HG02678 (cell line): ENCODE measurements around the gene MCOLN2.
A peak's percentile ranks its signal among the peaks of the same experiment; 100 is the strongest.
"Not testable (repeated sequence)": the region's sequence is repeated elsewhere in the genome, so short reads cannot be mapped to it uniquely, and the experiment has no call there.

Experiments
- ATAC-seq: cut with Tn5 transposase; IDR thresholded peaks from one replicate; pipeline ENCODE4 v1.9.1; 2021; ENCODE audit warnings: mild to moderate bottlenecking, moderate library complexity; ENCODE audit not compliant: unreplicated experiment

MCOLN2 gene

DNA sequence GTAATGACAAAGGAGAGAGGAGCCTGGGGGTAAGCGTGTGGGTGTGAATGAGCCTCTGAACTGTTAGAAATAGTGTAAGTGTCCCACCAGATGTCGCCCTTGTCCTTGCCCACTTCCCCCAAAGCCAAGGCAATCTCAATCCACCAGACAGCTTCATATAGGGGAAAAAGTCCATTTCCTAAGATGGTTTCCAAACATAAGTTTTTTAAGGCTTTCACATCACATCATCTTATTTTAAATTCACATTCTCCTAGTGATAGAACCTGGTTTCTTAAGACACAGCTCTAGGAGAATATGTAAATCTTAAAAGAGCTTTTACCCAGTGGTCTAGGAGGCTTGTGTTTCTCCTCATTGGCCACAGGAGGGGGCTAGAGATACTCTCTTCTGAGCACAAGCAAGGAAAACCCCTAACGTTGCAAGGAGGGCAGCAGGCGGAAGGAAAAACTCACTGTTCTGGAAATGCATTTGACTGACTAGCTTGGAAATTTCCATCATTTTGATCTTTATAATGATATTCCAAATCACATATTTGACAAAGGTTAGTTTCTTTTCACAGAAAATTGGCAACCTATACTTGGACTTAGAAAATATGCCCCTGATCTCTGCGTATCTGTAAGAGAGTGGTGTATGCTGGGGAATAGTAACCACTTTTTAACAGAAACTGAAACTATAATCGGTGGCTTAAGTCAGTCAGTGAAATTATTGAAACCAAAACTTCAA, 52.0 kb downstream of the MCOLN2 start:
- peak; percentile 85 for ATAC-seq

DNA sequence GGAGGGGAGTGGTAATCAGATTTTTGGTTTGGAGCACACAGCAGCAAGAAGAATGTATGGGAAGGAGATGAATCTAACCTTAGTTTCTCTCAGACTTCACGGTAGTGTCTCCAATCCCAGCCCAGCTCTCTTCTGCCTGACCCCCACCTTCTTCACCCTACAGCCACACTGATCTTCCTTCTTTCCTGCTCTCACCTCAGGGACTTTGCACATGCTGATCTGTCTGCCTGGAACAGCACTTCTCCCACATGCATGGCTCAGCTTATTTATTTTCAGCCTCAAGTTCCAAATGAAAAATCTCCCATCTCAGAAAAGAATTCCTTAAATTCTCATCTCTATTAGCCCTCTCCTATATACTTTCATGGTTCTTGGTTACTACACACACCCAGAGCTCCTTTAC, 55.1 kb downstream of the MCOLN2 start:
- no peak for ATAC-seq

DNA sequence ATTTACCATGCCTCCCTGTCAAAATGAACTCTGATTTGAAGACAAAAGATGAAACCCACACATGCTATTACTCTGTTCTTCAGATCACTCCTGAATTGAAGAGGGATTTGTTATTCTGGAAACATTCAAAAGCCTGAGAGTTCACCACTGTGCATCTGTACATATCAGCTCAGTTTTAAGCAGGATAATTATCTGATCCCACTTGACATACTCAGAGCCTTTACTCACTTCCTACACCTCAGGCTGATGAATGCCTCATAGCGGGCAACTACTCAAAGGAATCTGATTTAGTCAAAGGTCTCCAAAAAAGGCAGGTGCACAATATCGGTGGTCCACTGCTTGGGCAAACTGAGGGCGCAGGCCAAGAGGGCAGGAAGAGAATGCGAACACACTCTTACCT, 56.4 kb downstream of the MCOLN2 start:
- no peak for ATAC-seq

DNA sequence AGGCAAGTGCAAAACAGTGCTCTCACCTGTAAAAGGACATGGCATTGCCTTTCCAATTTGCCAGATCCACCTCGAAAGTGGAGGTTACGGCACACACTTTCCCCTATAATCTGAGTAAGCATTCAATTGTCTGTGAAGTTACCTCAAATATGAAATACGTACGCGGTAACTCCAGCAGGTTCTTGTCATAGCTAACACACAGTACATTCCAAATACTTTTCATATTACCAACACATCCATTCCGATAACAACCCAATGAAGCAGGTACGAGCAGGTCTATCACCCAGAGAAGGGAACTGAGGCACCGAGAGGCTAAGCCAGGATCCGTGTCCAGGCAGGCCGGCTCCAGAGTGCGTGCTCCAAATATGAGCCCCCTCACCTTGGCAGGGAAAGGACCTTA, 57.2 kb downstream of the MCOLN2 start:
- no peak for ATAC-seq

GRCh38 chr1:84939151-84939550, 57.8 kb downstream of the MCOLN2 start:
- no peak for ATAC-seq

GRCh38 chr1:84936116-84936810, 60.6 kb downstream of the MCOLN2 start:
- ATAC-seq, result no peak

GRCh38 chr1:84933011-84933611, 63.8 kb downstream of the MCOLN2 start:
- no peak for ATAC-seq

- no peak for ATAC-seq
Observed at GRCh38 chr1:84930831-84931230, 66.1 kb downstream of the MCOLN2 start.

GRCh38 chr1:84930329-84930728, 66.6 kb downstream of the MCOLN2 start:
- ATAC-seq, result no peak

DNA sequence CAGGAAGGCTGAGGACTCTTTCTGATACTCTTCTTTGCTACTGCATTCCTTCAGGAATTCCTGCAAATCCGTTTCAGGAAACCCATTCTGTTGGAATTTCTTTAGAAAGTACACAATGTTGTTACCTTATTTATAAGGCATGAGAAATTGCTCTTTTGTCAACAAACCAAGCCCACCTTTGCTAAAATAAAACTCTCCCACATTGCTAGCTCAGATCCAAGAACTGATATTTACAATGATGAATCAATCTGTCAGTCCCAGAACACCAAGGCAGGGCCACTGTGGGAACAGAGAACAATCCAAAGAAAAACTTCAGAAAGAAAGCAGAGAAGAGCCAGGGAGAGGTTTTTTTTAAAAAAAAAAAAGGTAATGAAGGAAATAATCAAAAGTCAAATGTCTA, 67.3 kb downstream of the MCOLN2 start:
- no peak for ATAC-seq

GRCh38 chr1:84928979-84929378, 67.9 kb downstream of the MCOLN2 start:
- ATAC-seq, result no peak

GRCh38 chr1:84923317-84923716, 73.6 kb downstream of the MCOLN2 start:
- ATAC-seq, result no peak

- no peak for ATAC-seq
Observed at GRCh38 chr1:84920159-84920558, 76.8 kb downstream of the MCOLN2 start.

- no peak for ATAC-seq
Observed at GRCh38 chr1:84919461-84919970, 77.4 kb downstream of the MCOLN2 start.

DNA sequence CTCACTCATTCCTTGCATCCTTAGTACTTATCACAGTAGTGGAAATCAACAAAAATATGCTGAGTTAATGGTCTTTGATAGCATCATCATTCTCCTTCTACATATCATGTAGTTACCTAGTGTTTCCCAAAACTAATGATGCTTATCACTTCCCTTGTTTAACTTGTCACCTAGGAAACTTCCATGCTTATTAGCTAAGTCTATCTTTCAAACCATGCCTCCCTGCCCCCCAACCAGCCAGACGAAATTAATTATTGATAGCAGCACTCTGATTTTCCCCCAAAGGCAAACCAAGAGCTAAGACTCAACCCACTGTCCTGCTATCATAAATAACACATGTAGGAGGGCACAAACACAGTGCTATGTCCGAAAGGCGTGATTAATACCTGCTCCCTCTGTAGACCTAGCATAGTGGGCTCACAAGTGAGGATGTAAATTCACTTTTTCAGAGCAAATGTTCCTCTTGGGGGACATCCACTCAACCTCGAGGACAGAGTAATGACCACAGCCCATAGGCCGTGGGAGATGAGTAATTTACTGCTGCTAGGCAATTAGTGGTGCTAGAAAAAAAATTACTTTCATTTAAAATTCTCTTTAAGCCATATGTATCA, 78.1 kb downstream of the MCOLN2 start:
- no peak for ATAC-seq

GRCh38 chr1:84916897-84917296, 80.0 kb downstream of the MCOLN2 start:
- no peak for ATAC-seq

DNA sequence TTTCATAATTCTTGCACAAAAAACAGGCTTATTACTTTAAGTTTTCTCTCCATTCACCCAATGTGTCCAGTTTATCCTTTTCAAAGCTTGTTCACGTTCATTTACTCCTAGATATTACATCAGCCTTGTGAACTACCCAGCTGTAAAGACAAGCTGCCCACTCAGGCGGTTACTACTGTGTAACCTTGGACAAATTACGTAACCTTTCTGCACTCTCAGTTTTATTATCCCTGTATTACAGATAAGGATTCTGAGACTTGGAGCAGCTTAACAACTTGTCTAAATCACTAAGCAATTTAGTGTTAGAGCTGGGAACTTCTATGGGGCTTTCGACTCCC, 83.4 kb downstream of the MCOLN2 start:
- no peak for ATAC-seq

DNA sequence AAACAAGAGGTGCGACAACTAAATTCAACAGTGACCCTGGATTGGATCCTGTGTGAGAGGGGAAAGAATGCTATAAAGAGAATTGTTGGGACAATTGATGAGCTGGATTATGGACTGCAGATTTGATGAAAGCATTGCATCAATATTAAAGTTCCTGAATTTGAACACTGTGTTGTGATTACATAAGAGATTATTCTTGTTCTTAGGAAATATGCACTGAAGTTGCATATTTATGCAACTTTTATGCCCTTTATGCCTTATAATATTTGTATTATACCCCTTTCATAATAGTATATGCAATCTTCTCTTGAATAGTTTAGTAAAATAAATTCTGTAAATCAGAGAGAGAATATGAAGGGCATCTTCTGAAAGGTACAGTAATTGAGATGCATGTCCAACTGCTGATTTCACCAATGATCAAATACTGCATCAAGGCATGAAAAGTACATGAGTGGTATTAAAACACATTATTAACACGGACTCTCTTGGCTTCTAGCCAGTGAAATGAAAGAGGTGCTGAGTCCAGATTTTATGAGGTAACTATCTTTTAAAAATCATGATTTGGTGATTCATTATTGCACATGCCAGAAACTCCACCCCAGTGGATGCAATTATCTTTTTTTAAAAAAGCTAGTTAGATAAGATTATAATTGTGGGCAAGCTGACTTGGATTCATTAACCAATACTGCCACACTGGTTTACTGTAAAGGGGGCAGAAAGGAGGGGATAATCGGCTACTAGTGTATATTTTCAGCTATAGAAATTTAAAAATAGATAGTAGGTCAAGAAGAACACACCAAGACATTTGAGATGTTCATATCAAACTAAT, 84.0 kb downstream of the MCOLN2 start:
- ATAC-seq, result no peak

DNA sequence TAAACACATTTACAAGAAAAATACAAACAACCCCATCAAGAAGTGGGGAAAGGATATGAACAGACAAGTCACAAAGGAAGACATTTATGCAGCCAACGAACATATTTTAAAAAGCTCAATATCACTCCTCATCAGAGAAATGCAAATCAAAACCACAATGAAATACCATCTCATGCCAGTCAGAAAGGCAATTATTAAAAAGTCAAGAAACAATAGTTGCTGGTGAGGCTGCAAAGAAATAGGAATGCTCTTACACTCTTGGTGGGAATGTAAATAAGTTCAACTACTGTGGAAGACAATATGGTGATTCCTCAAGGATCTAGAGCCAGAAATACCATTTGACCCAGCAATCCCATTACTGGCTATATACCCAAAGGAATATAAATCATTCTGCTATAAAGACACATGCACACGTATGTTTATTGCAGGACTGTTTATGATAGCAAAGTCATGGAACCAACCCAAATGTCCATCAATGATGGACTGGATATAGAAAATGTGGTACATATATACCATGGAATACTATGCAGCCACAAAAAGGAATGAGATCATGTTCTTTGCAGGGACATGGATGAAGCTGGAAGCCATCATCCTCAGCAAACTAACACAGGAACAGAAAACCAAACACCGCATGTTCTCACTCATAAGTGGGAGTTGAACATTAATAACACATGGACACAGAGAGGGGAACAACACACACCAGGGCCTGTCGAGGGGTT, 88.0 kb downstream of the MCOLN2 start:
- ATAC-seq, result not testable (repeated sequence)
